Gastroesophageal sphincter (tissue), 3 donors: ENCODE results near the gene CA4.

Source experiments
- CTCF ChIP-seq, 4 experiments: fragments of 200-600 bp in 2 of 4; fragments of 450-650 bp in 2 of 4; sonication (generic) in 1 of 4; IDR thresholded peaks; one replicate each; pipeline ENCODE4 v1.5.1; 2017 to 2019; ENCODE audit warnings: antibody characterized with exemption in 4 of 4, mild to moderate bottlenecking in 2 of 4, moderate library complexity in 2 of 4
- POLR2A ChIP-seq, 2 donors: fragments of 450-650 bp; IDR thresholded peaks; one replicate each; pipeline ENCODE4 v1.6.1; 2017; ENCODE audit warnings: antibody characterized with exemption in 2 of 2, mild to moderate bottlenecking in 2 of 2, moderate library complexity in 1 of 2
- POLR2AphosphoS5 ChIP-seq: sonication (generic); formaldehyde crosslinking; IDR thresholded peaks from one replicate; pipeline ENCODE4 v1.6.1; 2017; ENCODE audit warnings: antibody characterized with exemption

DNA sequence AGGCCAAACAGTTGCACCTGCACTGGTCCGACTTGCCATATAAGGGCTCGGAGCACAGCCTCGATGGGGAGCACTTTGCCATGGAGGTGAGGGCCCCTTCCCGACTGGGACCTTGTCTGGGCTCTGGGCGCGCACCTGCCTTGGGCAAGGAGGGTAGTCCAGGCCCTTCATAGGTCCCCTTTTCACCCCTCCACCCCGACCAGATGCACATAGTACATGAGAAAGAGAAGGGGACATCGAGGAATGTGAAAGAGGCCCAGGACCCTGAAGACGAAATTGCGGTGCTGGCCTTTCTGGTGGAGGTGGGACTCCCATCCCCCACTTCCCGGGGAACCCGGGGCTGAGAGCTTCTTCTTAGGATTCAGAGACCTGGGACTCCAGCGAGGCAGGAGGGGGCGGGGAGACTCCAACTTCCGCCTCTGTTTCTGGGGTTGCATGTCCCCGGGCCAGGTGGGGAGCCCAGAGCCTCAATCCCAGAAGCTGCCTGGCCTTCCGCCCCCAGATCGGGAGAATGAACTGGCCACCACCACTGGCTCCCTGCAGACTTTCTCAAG is 7.8 kb downstream of the CA4 start:
- TF ChIP-seq CTCF (IDR thresholded peaks at IDR 0.05) (no peak), POLR2A (IDR thresholded peaks at IDR 0.05) (no peak), POLR2AphosphoS5 (no peak)
